Erythroblast (primary cell): ENCODE data around the gene HSD11B1.
A peak's percentile ranks its signal among the peaks of the same experiment; 100 is the strongest.

Source experiments
- DNase-seq, 2 experiments: peaks; one replicate each; lab custom pipeline; 2025; lab: John Stamatoyannopoulos, UW
- GATA1 ChIP-seq: IDR thresholded peaks from 2 replicates; pipeline ENCODE4 v1.6.1; 2011; ENCODE audit warnings: low read depth, mild to moderate bottlenecking, control low read depth, low read length, moderate library complexity
- POLR2A ChIP-seq: IDR thresholded peaks from 2 replicates; pipeline ENCODE4 v1.6.1; 2011; ENCODE audit warnings: mild to moderate bottlenecking, low read length

The HSD11B1 gene

GRCh38 chr1:209723756-209724693, 19.4 kb downstream of the HSD11B1 start:
- DNase-seq: no peak
- no peak for TF ChIP-seq GATA1
- TF ChIP-seq POLR2A: no peak

GRCh38 chr1:209727286-209727685, 22.6 kb downstream of the HSD11B1 start:
- DNase-seq: no peak
- TF ChIP-seq GATA1 (no peak), POLR2A (no peak)

- peak; percentile 60 to 81 for DNase-seq
- TF ChIP-seq GATA1 (no peak), POLR2A (no peak)
These were observed 23.1 kb downstream of the HSD11B1 start for GRCh38 chr1:209727785-209728184.

- DNase-seq: no peak
- no peak for TF ChIP-seq POLR2A
- no peak for TF ChIP-seq GATA1
These were observed 23.8 kb downstream of the HSD11B1 start for GRCh38 chr1:209728466-209728865.

GRCh38 chr1:209729436-209729835, 24.8 kb downstream of the HSD11B1 start:
- no peak for DNase-seq
- TF ChIP-seq POLR2A (no peak), GATA1 (no peak)

GRCh38 chr1:209732725-209733124, 28.1 kb downstream of the HSD11B1 start:
- no peak for DNase-seq
- TF ChIP-seq POLR2A (no peak), GATA1 (no peak)

GRCh38 chr1:209733409-209734192, 29.0 kb downstream of the HSD11B1 start:
- no peak for DNase-seq
- TF ChIP-seq GATA1 (no peak), POLR2A (no peak)

- TF ChIP-seq GATA1 (no peak), POLR2A (no peak)
- peak in 1 of 2 experiments; percentile 13 for DNase-seq
These were observed 32.0 kb downstream of the HSD11B1 start for GRCh38 chr1:209736490-209737117.

GRCh38 chr1:209737118-209737505, 32.5 kb downstream of the HSD11B1 start:
- no peak for TF ChIP-seq GATA1

GRCh38 chr1:209738270-209738669, 33.6 kb downstream of the HSD11B1 start:
- no peak for DNase-seq
- TF ChIP-seq GATA1: no peak
- no peak for TF ChIP-seq POLR2A

More at GRCh38 chr1:209737118-209737505, 32.5 kb downstream of the HSD11B1 start:
- DNase-seq: no peak

- TF ChIP-seq POLR2A (no peak), GATA1 (no peak)
- DNase-seq: no peak
These were observed 36.5 kb downstream of the HSD11B1 start for GRCh38 chr1:209741193-209741592.

GRCh38 chr1:209741889-209742288, 37.2 kb downstream of the HSD11B1 start:
- no peak for DNase-seq
- TF ChIP-seq POLR2A (no peak), GATA1 (no peak)

- no peak for DNase-seq
- TF ChIP-seq GATA1 (no peak), POLR2A (no peak)
These were observed 37.9 kb downstream of the HSD11B1 start for GRCh38 chr1:209742409-209743144.
